Spinal cord (tissue), 10 donors: ENCODE measurements around the gene GALR3. TPM values are rescaled to one million over a fixed set of nuclear protein-coding genes. Genes with fewer than 3 reads are reported as not detected.
A peak's percentile ranks its signal among the peaks of the same experiment; 100 is the strongest.

Experiments used
- DNase-seq, 6 donors: peaks; one replicate each; pipeline versions ENCODE4 v3.0.0 to v3.0.0-alpha.2; 2013 to 2015; ENCODE audit warnings: low spot score in 6 of 6, low read depth in 4 of 6
- H3K27ac ChIP-seq: one replicate; pipeline ENCODE4 v1.5.1; 2013; ENCODE audit warnings: low read depth, low read length, control low read depth
- H3K27me3 ChIP-seq: one replicate; pipeline ENCODE4 v1.6.1; 2013; ENCODE audit warnings: low read length; ENCODE audit not compliant: control insufficient read depth, insufficient read depth
- H3K36me3 ChIP-seq: one replicate; pipeline ENCODE4 v1.6.1; 2013; ENCODE audit warnings: low read length; ENCODE audit not compliant: control insufficient read depth, insufficient read depth
- H3K4me1 ChIP-seq: one replicate; pipeline ENCODE4 v1.6.1; 2013; ENCODE audit warnings: low read length; ENCODE audit not compliant: control insufficient read depth, insufficient read depth
- H3K4me3 ChIP-seq: one replicate; pipeline ENCODE4 v1.5.1; 2013; ENCODE audit warnings: low read depth, low read length, control low read depth
- H3K9me3 ChIP-seq: one replicate; pipeline ENCODE4 v1.6.1; 2013; ENCODE audit warnings: low read length; ENCODE audit not compliant: control insufficient read depth, insufficient read depth
- WGBS: methylation state at CpG from one replicate; pipeline ENCODE4 v1.1.5; 2013; ENCODE audit warnings: missing lambda C conversion rate; ENCODE audit not compliant: insufficient coverage; 5-methylcytosine and 5-hydroxymethylcytosine counted together
- polyA plus RNA-seq, 2 donors: library from polyadenylated mRNA; unstranded; fragments of 120-200 nt; gene quantifications; one replicate each; pipeline ENCODE4 v1.2.1, GENCODE V29; 2013; ENCODE audit not compliant: insufficient read length in 2 of 2
- small RNA-seq: library from RNA; depleted of rRNA; stranded (forward); fragments of <200 nt; gene quantifications from one replicate; pipeline ENCODE3, GENCODE V24; 2014; ENCODE audit warnings: low replicate concordance
- total RNA-seq, 2 donors: library from RNA; depleted of rRNA in 1 of 2; stranded (reverse); fragments of 120-200 nt in 1 of 2; fragments of >200 nt in 1 of 2; gene quantifications; one replicate each; pipeline versions ENCODE4 v1.2.3 to v1.2.4, GENCODE V29; 2013 to 2014
- donor health status: healthy.

GALR3 gene
- total and polyA plus RNA-seq, 4 donors = not detected

GRCh38 chr22:37854946-37855345 lies 31.8 kb downstream of the GALR3 start:
- Histone ChIP-seq H3K4me1 (peaks cover 4% of the 10 kb centered on the region), H3K9me3 (no peaks in the 10 kb centered on the region), H3K27me3 (no peaks in the 10 kb centered on the region), H3K27ac (no peak overlapping the region), H3K4me3 (no peak overlapping the region), H3K36me3 (peaks cover 59% of the 10 kb centered on the region)
- 74% methylated on average over 2 of the region's 2 CpGs for WGBS
- peak in 1 of 6 donors; percentile 21 for DNase-seq

DNA sequence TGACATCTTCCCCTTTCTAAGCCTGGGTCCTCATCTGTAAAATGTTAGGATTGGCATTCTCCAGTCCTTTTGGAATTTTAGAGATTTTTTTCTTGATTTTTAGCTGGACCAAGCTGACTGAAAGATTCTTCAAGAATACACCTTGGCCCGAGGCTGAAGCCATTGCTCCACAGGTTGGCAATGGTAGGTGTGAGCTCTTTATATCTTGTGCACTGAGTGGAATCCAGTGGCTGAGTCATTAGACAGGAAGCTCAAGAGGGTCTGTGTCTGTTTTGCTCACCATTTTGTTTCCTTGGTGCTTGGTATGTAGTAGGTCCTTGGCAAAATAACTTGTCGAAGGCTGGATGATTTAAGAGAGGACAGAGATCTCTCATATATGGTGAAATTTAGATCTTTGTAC lies 32.3 kb downstream of the GALR3 start:
- Histone ChIP-seq H3K36me3 (peaks cover 64% of the 10 kb centered on the region), H3K4me3 (no peak overlapping the region), H3K27me3 (no peaks in the 10 kb centered on the region), H3K27ac (no peak overlapping the region), H3K4me1 (peaks cover under 1% of the 10 kb centered on the region), H3K9me3 (no peaks in the 10 kb centered on the region)
- no peak for DNase-seq
- 89% methylated on average over 1 of the region's 2 CpGs for WGBS

GRCh38 chr22:37860796-37861421 lies 37.7 kb downstream of the GALR3 start:
- no peaks in the 10 kb centered on the region for H3K4me1 ChIP-seq
- no peaks in the 10 kb centered on the region for H3K27me3 ChIP-seq
- no peak for DNase-seq
- H3K9me3 ChIP-seq = no peaks in the 10 kb centered on the region
- no peak overlapping the region for H3K4me3 ChIP-seq
- WGBS = 100% methylated on average over 3 of the region's 7 CpGs
- H3K36me3 ChIP-seq = peaks cover 74% of the 10 kb centered on the region
- H3K27ac ChIP-seq = no peak overlapping the region

- no peak for DNase-seq
- no peak overlapping the region for H3K27ac ChIP-seq
- no peak overlapping the region for H3K4me3 ChIP-seq
- peaks cover 70% of the 10 kb centered on the region for H3K36me3 ChIP-seq
- H3K27me3 ChIP-seq = no peaks in the 10 kb centered on the region
- H3K9me3 ChIP-seq = no peaks in the 10 kb centered on the region
- H3K4me1 ChIP-seq = no peaks in the 10 kb centered on the region
- WGBS = 100% methylated on average over 1 of the region's 7 CpGs
Observed at GRCh38 chr22:37862570-37863325, 39.6 kb downstream of the GALR3 start.

DNA sequence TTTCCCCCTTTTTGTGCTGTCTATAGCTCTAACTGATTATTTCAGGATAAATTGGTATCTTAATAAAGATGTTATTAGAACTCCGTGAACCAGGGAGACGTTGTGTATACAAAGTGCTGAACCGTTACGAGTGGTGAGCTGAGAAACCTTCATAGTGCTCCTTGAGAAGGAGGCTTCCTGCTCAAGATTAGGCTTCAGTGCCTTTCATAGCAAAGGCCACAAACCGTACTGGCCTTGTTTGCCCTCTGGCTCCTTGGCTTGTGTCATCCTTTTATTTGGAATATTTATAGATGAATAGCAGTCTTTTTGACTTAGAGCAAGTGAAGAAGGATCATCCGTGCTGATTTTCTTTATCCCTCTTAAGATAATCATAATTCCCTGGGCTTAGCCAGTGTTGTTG lies 42.3 kb downstream of the GALR3 start:
- 95% methylated on average over 4 of the region's 6 CpGs for WGBS

DNA sequence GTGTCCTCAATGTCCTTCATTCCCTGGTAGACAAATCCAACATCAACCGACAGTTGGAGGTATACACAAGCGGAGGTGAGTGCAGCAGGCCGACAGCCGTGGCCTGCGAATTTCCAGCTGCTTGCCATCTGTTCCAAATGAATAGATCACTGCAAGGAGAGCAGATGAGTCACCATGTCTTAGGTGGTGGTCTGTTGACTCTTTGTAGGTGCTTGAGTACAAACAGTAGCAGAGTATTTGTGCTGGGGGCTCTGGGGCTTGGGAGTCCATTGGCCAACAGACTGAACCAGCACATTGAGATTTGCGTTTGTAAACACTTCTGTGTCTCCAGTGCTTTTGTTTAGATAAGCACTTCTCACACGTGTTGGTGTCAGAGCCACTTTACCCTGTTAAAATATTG lies 47.1 kb downstream of the GALR3 start:
- H3K9me3 ChIP-seq = no peaks in the 10 kb centered on the region
- no peak overlapping the region for H3K27ac ChIP-seq
- H3K27me3 ChIP-seq = no peaks in the 10 kb centered on the region
- DNase-seq = no peak
- H3K4me3 ChIP-seq = no peak overlapping the region
- WGBS = 88% methylated on average over 6 of the region's 7 CpGs
- no peaks in the 10 kb centered on the region for H3K4me1 ChIP-seq
- H3K36me3 ChIP-seq = peaks cover 85% of the 10 kb centered on the region

More for the DNA sequence above, 42.3 kb downstream of the GALR3 start:
- DNase-seq = no peak
- no peak overlapping the region for H3K4me3 ChIP-seq
- peaks cover 76% of the 10 kb centered on the region for H3K36me3 ChIP-seq
- no peak overlapping the region for H3K27ac ChIP-seq
- no peaks in the 10 kb centered on the region for H3K9me3 ChIP-seq
- no peaks in the 10 kb centered on the region for H3K4me1 ChIP-seq
- no peaks in the 10 kb centered on the region for H3K27me3 ChIP-seq

Small RNAs within 50 kb of the gene (small RNA-seq; reads per million reads assigned to genes)
- 0.81 reads per million, percentile 74 among the genes with 10 or more reads in this experiment for gene MIR659

Other genes starting within 250 kb of the GALR3 start
- not detected for gene LGALS2, start 243.3 kb upstream of the GALR3 start, total RNA-seq
- under 1 TPM; 0.74 to 0.92 TPM for gene LGALS2, start 243.3 kb upstream of the GALR3 start, polyA plus RNA-seq
- 10 to 100 TPM; 27.2 to 47.4 TPM for gene GGA1, start 214.5 kb upstream of the GALR3 start, total RNA-seq
- gene GGA1, start 214.5 kb upstream of the GALR3 start, polyA plus RNA-seq = 10 to 100 TPM; 59.3 to 80.3 TPM
- gene SH3BP1, start 183.7 kb upstream of the GALR3 start, total RNA-seq = 1 to 10 TPM; 3.6 to 8.8 TPM
- 1 to 10 TPM; 5.7 to 5.9 TPM for gene SH3BP1, start 183.7 kb upstream of the GALR3 start, polyA plus RNA-seq
- 10 to 100 TPM; 44.1 to 44.3 TPM for gene PDXP, start 164.7 kb upstream of the GALR3 start, total RNA-seq
- 100 to 1,000 TPM; 118 to 121 TPM for gene PDXP, start 164.7 kb upstream of the GALR3 start, polyA plus RNA-seq
- gene LGALS1, start 147.7 kb upstream of the GALR3 start, total RNA-seq = 1,000 to 10,000 TPM in 1 of 2 donors, 100 to 1,000 TPM in 1; 572 to 1,031 TPM
- 100 to 1,000 TPM; 373 to 592 TPM for gene LGALS1, start 147.7 kb upstream of the GALR3 start, polyA plus RNA-seq
- 10 to 100 TPM; 12.2 to 28.4 TPM for gene NOL12, start 137.0 kb upstream of the GALR3 start, total RNA-seq
- 10 to 100 TPM; 39.3 to 40.6 TPM for gene NOL12, start 137.0 kb upstream of the GALR3 start, polyA plus RNA-seq
- gene TRIOBP, start 126.3 kb upstream of the GALR3 start, total RNA-seq = 10 to 100 TPM; 32.3 to 58.9 TPM
- gene TRIOBP, start 126.3 kb upstream of the GALR3 start, polyA plus RNA-seq = 10 to 100 TPM; 52.8 to 72.9 TPM
- 10 to 100 TPM; 22.2 to 23.0 TPM for gene GCAT, start 15.4 kb upstream of the GALR3 start, total RNA-seq
- 10 to 100 TPM; 24.6 to 27.5 TPM for gene GCAT, start 15.4 kb upstream of the GALR3 start, polyA plus RNA-seq
- 10 to 100 TPM; 10.1 to 24.9 TPM for gene ANKRD54, start 21.0 kb downstream of the GALR3 start, total RNA-seq
- 10 to 100 TPM; 42.9 to 43.2 TPM for gene ANKRD54, start 21.0 kb downstream of the GALR3 start, polyA plus RNA-seq
- 100 to 1,000 TPM; 347 to 814 TPM for gene EIF3L, start 26.0 kb downstream of the GALR3 start, total RNA-seq
- gene EIF3L, start 26.0 kb downstream of the GALR3 start, polyA plus RNA-seq = 100 to 1,000 TPM; 590 to 635 TPM
- gene MICALL1, start 82.9 kb downstream of the GALR3 start, total RNA-seq = 10 to 100 TPM; 16.1 to 22.9 TPM
- gene MICALL1, start 82.9 kb downstream of the GALR3 start, polyA plus RNA-seq = 10 to 100 TPM; 44.0 to 50.1 TPM
- 1 to 10 TPM in 1 of 2 donors, under 1 TPM in 1; 0.69 to 1.7 TPM for gene C22orf23, start 130.2 kb downstream of the GALR3 start, total RNA-seq
- gene C22orf23, start 130.2 kb downstream of the GALR3 start, polyA plus RNA-seq = 10 to 100 TPM; 15.1 to 18.8 TPM
- 100 to 1,000 TPM in 1 of 2 donors, 10 to 100 TPM in 1; 24.3 to 102 TPM for gene POLR2F, start 130.3 kb downstream of the GALR3 start, total RNA-seq
- gene POLR2F, start 130.3 kb downstream of the GALR3 start, polyA plus RNA-seq = 100 to 1,000 TPM; 120 to 125 TPM
- 10 to 100 TPM; 28.8 to 41.4 TPM for gene SOX10, start 161.2 kb downstream of the GALR3 start, total RNA-seq
- gene SOX10, start 161.2 kb downstream of the GALR3 start, polyA plus RNA-seq = 100 to 1,000 TPM; 264 to 304 TPM
- gene PICK1, start 234.0 kb downstream of the GALR3 start, total RNA-seq = 10 to 100 TPM; 21.7 to 37.0 TPM
- 10 to 100 TPM; 32.8 to 48.6 TPM for gene PICK1, start 234.0 kb downstream of the GALR3 start, polyA plus RNA-seq